Measurements from ENCODE around the gene TNFAIP8L1.
"Not testable (repeated sequence)": the region's sequence is repeated elsewhere in the genome, so short reads cannot be mapped to it uniquely, and the experiment has no call there.

The TNFAIP8L1 gene

DNA sequence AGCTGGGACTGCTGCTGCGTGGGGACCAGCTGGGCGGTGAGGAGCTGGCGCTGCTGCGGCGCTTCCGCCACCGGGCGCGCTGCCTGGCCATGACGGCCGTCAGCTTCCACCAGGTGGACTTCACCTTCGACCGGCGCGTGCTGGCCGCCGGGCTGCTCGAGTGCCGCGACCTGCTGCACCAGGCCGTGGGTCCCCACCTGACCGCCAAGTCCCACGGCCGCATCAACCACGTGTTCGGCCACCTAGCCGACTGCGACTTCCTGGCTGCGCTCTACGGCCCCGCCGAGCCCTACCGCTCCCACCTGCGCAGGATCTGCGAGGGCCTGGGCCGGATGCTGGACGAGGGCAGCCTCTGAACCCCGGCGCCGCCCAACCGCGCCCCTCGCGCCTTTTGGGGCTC is 12.8 kb downstream of the TNFAIP8L1 start:
- no peak for DNase-seq

- DNase-seq = no peak
Observed at GRCh38 chr19:4653793-4654436, 14.6 kb downstream of the TNFAIP8L1 start.

- DNase-seq = no peak
Observed at GRCh38 chr19:4654437-4655361, 15.4 kb downstream of the TNFAIP8L1 start.

- DNase-seq = no peak
Observed at GRCh38 chr19:4656102-4656501, 16.8 kb downstream of the TNFAIP8L1 start.

DNA sequence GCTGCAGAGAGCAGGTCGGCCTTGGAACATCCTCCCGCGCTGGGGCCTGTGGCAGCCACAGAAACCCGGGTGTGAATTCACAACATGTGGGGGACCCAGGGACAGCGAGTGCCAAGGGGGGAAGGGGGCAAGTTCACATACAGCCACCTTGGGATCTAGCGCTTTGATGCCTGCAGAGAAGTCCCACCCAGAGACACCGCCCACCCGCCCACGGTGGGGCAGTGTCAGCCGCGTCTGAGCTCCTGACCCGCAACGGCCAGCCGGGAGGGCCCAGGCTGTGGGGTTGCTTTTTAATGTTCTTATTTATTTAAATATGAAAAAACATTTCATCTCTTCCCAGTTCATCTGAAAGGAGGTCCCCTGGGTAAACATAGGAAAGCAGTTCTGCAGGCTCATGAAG is 17.9 kb downstream of the TNFAIP8L1 start:
- DNase-seq = no peak

DNA sequence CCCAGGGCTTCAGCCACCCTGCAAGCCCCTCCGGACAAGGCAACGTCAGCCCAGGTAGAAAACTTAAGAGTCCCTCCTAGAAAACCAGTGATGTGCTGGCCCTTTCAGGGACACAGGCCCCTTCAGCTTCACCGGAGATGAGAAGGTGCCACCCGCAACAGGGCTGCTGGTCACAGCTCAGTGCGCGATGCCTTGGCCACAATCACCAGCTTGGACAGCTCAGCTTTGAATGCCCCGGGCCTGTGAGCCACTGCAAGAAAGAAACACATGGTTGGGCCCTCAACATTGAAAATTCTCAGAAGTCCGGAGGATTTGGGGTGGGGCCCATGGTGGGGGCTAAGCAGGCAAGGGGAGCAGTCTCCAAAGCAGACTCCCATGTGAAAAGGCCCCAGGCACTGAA is 18.5 kb downstream of the TNFAIP8L1 start:
- DNase-seq = no peak

DNA sequence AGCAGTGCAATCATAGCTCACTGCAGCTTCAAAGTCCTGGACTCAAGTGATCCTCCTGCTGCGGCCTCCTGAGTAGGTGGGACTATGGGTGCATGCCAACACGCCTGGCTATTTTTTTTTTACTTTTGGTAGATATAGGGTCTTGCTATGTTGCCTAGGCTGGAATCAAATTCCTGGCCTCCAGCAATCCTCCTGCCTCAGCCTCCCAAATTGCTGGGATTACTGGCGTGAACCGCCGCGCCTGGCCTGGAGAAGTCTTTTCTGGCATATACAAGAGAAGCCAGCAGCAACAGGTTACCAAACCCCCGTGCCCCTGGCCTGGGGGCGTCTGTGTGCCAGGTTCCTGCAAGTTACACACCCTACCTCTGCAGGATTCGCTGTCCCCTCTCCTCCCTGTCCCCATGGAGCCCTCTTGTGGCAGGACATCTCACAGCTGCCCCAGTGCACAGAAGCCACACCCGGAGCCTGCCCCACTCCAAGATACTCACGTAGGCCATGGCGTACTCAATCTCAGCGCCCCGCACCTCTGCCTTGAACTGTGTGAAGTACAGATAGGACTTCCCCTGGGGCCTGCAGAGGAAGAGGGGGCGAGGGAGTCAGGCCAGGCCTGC is 21.0 kb downstream of the TNFAIP8L1 start:
- no peak for DNase-seq

DNA sequence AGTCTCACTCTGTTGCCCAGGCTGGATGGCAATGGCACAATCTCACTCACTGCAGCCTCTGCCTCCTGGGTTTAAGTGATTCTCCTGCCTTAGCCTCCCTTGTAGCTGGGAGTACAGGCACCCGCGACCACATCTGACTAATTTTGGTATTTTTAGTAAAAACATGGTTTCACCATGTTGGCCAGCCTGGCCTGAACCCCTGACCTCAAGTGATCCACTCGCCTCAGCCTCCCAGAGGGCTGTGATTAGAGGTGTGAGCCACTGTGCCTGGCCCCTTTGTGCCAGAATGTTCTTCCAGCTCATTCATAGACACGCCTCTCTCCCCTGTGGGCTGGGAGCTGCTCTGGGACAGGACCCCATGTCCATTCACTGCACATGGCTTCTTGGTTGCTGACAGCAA is 21.7 kb downstream of the TNFAIP8L1 start:
- DNase-seq = no peak

- no peak for DNase-seq
Observed at GRCh38 chr19:4662020-4662695, 22.8 kb downstream of the TNFAIP8L1 start.

DNA sequence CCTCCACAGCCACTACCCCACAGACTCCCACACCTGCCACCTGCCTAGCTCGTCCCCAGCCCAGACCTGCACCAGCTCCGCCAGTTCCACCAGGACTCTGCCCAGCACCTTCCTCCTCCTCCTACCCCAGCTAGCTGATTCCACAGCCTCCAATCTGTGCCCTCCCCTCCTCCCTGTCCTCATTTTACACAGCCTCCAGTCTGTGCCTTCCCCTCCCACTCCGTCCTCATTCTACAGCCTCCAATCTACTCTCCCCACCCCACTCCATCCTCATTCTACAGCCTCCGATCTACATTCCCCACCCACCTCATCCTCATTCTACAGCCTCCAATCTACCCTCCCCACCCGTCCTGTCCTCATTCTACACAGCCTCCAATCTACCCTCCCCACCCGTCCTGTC is 23.5 kb downstream of the TNFAIP8L1 start:
- DNase-seq = no peak

DNA sequence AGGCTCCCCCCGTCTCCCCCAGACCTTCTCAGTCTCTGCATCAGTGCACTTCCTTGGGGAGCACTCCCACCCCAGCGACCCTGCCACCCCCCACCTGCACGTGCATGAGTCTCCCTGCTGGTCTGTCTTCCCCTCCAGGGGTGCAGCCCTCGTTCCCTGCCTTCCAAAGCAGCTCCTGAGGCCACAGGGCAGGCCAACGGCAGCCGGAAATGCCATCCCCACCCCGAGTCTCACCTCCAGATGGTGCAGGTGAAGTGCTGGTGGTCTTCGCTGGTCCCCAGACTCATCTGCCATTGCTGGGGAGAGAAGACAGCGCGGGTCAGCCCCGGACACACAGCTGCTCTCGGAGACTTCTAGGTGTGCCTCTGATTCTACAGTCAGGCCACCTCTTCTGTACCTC is 25.3 kb downstream of the TNFAIP8L1 start:
- DNase-seq = no peak

DNA sequence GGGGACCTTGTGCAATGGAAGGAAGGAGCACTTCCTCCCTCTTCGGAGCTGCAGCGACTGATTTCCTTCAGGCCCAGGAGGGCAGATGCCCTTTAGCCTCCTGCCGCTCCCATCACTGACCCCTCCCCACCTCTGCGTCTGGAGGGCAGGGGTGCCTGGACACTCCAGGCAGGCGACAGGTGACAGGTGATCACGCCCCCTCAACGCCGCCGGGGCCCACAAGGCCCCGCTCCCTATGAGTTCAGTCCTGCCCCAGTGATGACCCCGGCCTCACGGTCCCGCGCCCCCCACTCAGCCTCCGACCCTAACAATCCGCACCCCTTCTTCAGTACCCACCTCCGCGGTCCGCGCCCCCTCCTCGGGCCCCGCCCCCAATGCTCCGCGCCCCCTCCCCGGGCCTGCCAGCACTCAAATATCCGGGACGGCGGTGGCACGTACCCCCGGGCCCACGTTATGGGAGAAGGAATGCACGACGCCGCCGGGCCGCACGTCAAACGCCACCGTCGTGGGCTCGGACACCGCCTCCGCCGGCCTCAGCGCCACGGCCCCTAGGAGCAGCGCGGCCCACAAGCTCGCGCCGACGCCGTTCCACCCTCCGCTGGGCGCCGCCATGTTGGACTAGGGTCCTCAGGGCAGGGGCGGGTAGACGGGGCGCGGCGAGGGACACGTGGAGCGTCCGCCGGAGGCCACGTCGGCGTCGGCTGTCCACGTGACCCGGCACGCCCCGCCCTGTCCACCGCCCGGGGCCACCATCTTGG is 30.6 kb downstream of the TNFAIP8L1 start, which contains the start of gene MYDGF:
Gene MYDGF (minus strand): TSS at position 620 of the 758 bp plus-strand sequence. CDS start 8 bp downstream, at position 612.
- no peak for DNase-seq

DNA sequence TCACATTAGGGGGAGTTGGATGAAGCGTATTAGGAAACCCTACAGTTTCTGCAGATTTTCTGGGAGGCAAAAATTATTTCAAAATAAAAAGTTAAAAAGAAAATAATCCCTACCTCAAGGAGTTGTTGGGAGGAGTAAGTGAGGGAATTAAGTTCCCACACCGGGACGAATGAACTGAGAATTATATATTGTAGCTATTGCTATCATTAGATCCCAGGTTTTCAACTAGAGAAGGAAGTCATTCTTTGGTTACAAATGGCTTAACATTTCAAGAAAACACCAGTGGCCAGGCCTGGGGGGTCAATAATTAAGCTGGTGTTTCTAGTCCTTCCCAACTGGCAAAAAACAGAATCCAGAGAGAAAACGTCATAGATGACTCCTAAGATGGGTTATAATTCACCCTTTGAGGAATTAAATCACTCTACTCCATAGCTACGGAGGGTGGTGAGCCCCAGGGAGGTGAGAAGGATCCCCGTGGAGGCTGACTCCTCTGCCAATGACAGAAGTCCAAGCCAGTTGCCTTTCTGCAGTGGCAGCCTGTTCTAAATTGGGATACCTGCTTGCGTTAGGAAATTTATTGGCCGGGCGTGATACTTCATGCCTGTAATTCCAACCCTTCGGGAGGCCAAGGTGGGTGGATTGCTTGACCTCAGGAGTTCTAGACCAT is 32.0 kb downstream of the TNFAIP8L1 start:
- no peak for DNase-seq

GRCh38 chr19:4673216-4673615 is 33.9 kb downstream of the TNFAIP8L1 start:
- no peak for DNase-seq

DNA sequence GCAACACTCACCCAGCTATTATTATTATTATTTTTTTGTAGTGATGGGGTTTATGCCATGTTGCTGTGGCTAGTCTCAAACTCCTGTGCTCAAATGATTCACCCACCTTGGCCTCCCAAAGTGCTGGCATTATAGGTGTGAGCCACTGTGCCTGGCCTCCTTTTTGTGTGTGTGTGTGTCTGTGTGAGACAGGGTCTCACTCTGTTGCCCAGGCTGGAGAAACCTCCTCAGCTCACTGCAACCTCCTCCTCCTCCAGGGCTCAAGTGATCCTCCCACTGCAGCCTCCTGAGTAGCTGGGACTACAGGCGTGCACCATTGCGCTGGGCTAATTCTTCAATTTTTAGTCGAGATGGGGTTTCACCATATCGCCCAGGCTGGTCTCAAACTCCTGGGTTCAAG is 34.4 kb downstream of the TNFAIP8L1 start:
- no peak for DNase-seq

DNA sequence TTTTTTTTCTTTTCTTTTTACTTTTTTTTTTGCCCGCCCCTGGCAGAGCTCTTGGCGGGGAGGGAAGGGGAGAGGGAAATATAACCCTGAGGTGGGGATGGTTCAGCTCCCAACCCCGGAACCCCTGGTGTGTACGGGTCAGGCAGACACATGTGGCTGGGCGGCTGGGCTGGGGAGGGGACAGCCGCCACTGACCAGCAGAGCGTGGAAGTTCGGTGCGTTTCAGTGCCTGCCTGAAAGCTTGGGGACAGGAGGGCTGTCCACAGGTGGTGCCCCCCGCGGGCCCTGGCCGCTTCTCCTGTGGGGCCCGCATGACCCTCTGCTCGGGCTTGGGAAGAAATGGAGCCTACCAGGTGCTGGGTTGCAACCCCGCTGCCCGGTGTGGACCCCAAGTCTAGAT is 36.0 kb downstream of the TNFAIP8L1 start:
- no peak for DNase-seq

GRCh38 chr19:4676955-4677731 is 37.8 kb downstream of the TNFAIP8L1 start:
- no peak for DNase-seq

- DNase-seq = no peak
Observed at GRCh38 chr19:4678881-4679790, 39.8 kb downstream of the TNFAIP8L1 start.

- not testable (repeated sequence) for DNase-seq
Observed at GRCh38 chr19:4680021-4680420, 40.7 kb downstream of the TNFAIP8L1 start.
